HEK293 (cell line): ENCODE results near the gene RGS7.
A peak's percentile ranks its signal among the peaks of the same experiment; 100 is the strongest.

Experiments used
- GLI2 ChIP-seq: fragments of 450-650 bp; formaldehyde crosslinking; IDR thresholded peaks from 2 replicates; pipeline ENCODE4; 2017; ENCODE audit warnings: missing biosample characterization, missing genetic modification characterization, low read depth, borderline replicate concordance
- RBAK ChIP-seq: fragments of 450-650 bp; formaldehyde crosslinking; IDR thresholded peaks from 2 replicates; pipeline ENCODE4 v1.5.1; 2016; ENCODE audit warnings: missing biosample characterization, missing genetic modification characterization
- REPIN1 ChIP-seq: fragments of 450-650 bp; formaldehyde crosslinking; IDR thresholded peaks from 2 replicates; pipeline ENCODE4 v1.5.1; 2017; ENCODE audit warnings: missing biosample characterization, missing genetic modification characterization, low read depth
- ZBTB1 ChIP-seq: fragments of 450-650 bp; formaldehyde crosslinking; IDR thresholded peaks from 2 replicates; pipeline ENCODE4 v1.5.1; 2016; ENCODE audit warnings: missing biosample characterization, missing genetic modification characterization
- ZEB2 ChIP-seq: fragments of 450-650 bp; formaldehyde crosslinking; IDR thresholded peaks from 2 replicates; pipeline ENCODE4 v1.5.1; 2016; ENCODE audit warnings: missing biosample characterization, missing genetic modification characterization
- ZNF184 ChIP-seq: fragments of 450-650 bp; IDR thresholded peaks from 2 replicates; pipeline ENCODE4 v1.5.1; 2018; ENCODE audit warnings: missing biosample characterization, mild to moderate bottlenecking, missing genetic modification characterization
- ZNF221 ChIP-seq: fragments of 450-650 bp; formaldehyde crosslinking; IDR thresholded peaks from 2 replicates; pipeline ENCODE4 v1.5.1; 2017; ENCODE audit warnings: missing biosample characterization, missing genetic modification characterization, borderline replicate concordance
- ZNF350 ChIP-seq: fragments of 450-650 bp; formaldehyde crosslinking; IDR thresholded peaks from 2 replicates; pipeline ENCODE4 v1.5.0; 2017; ENCODE audit warnings: missing biosample characterization, mild to moderate bottlenecking, missing genetic modification characterization
- ZNF529 ChIP-seq: fragments of 450-650 bp; formaldehyde crosslinking; IDR thresholded peaks from 2 replicates; pipeline ENCODE4 v1.5.1; 2017; ENCODE audit warnings: missing genetic modification characterization, missing biosample characterization; ENCODE audit not compliant: insufficient replicate concordance
- ZNF600 ChIP-seq: fragments of 450-650 bp; formaldehyde crosslinking; IDR thresholded peaks from 2 replicates; pipeline ENCODE4 v1.5.1; 2016; ENCODE audit warnings: missing biosample characterization, missing genetic modification characterization
- ZNF624 ChIP-seq: fragments of 450-650 bp; formaldehyde crosslinking; IDR thresholded peaks from 2 replicates; pipeline ENCODE4 v1.5.1; 2017; ENCODE audit warnings: missing biosample characterization, missing genetic modification characterization
- ZNF629 ChIP-seq: fragments of 450-650 bp; formaldehyde crosslinking; IDR thresholded peaks from 2 replicates; pipeline ENCODE4 v1.5.1; 2017; ENCODE audit warnings: missing biosample characterization, missing genetic modification characterization
- ZNF660 ChIP-seq: fragments of 450-650 bp; IDR thresholded peaks from 2 replicates; pipeline ENCODE4 v1.5.1; 2018; ENCODE audit warnings: missing biosample characterization, mild to moderate bottlenecking, missing genetic modification characterization
- ZNF707 ChIP-seq: fragments of 450-650 bp; formaldehyde crosslinking; IDR thresholded peaks from 2 replicates; pipeline ENCODE4 v1.5.1; 2016; ENCODE audit warnings: missing biosample characterization, missing genetic modification characterization
- ZNF747 ChIP-seq: fragments of 450-650 bp; formaldehyde crosslinking; IDR thresholded peaks from 2 replicates; pipeline ENCODE4 v1.5.1; 2016; ENCODE audit warnings: missing biosample characterization, missing genetic modification characterization
- ZNF768 ChIP-seq: fragments of 450-650 bp; formaldehyde crosslinking; IDR thresholded peaks from 2 replicates; pipeline ENCODE4 v1.5.1; 2018; ENCODE audit warnings: missing biosample characterization, mild to moderate bottlenecking, missing genetic modification characterization
- ZNF837 ChIP-seq: fragments of 450-650 bp; formaldehyde crosslinking; IDR thresholded peaks from 2 replicates; pipeline ENCODE4 v1.5.1; 2016; ENCODE audit warnings: missing biosample characterization, missing genetic modification characterization
- ZSCAN23 ChIP-seq: fragments of 450-650 bp; formaldehyde crosslinking; IDR thresholded peaks from 2 replicates; pipeline ENCODE4 v1.5.1; 2016; ENCODE audit warnings: missing biosample characterization, missing genetic modification characterization
- ZSCAN30 ChIP-seq: fragments of 450-650 bp; IDR thresholded peaks from 2 replicates; pipeline ENCODE4 v1.5.1; 2018; ENCODE audit warnings: missing biosample characterization, mild to moderate bottlenecking, missing genetic modification characterization, moderate library complexity
- TF ChIP-seq, protein P1 (sequence below): fragments of 450-650 bp; formaldehyde crosslinking; IDR thresholded peaks from 2 replicates; pipeline ENCODE4 v1.5.1; 2016; ENCODE audit warnings: missing biosample characterization, missing genetic modification characterization
- TF ChIP-seq, protein P2 (sequence below): fragments of 450-650 bp; formaldehyde crosslinking; IDR thresholded peaks from 2 replicates; pipeline ENCODE4 v1.5.1; 2016; ENCODE audit warnings: missing biosample characterization, missing genetic modification characterization, borderline replicate concordance
- TF ChIP-seq, protein P3 (sequence below): fragments of 450-650 bp; IDR thresholded peaks from 2 replicates; pipeline ENCODE4 v1.5.1; 2018; ENCODE audit warnings: missing biosample characterization, missing genetic modification characterization
- TF ChIP-seq, protein P4 (sequence below): fragments of 450-650 bp; formaldehyde crosslinking; IDR thresholded peaks from 2 replicates; pipeline ENCODE4 v1.5.1; 2016; ENCODE audit warnings: missing biosample characterization, missing genetic modification characterization
- TF ChIP-seq, protein P5 (sequence below): fragments of 450-650 bp; formaldehyde crosslinking; IDR thresholded peaks from 2 replicates; pipeline ENCODE4 v1.5.1; 2016; ENCODE audit warnings: missing biosample characterization, missing genetic modification characterization, low read depth

The RGS7 gene

DNA sequence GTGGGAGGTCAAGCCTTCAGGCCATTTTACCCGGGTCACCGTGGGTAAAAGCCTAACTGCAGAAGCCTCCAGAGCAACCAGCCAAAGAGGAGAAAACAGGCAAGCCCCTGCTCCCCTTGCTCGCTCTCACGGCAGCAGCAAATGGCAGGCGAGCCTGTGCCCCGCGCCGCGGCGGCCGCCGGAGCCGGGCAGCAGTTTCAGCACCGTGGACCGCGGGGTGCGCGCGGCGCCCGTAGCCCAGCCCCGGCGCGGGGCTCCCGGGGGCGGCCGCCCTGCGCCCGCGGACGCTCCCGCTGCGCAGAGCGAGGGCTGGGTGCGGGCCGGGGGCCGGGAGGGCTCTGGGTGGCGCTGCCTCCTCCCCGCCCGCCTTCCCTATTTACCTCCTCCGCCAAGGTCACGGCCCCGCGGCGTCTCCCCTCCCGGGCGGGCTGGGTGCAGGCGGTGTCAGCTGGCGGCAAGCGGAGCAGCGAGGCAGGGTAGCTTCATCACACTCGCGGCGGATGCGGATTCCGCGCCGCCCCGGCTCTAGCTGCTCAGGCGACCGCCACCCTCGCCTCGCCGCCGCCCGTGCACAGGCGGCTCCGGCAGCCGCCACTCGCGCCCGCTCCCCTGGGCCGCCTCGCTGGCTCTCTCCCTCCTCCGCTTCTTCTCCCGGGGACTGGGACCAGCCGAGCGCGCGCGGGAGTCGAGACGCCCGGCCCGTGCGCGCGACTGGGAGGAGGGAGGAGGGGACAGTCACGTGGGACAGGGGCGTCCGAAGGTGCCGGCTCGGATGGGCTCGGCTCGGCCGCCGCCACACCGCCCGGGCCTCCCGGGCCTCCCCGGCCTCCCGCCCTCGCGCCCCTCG lies at the start of gene RGS7 (continued):
- TF ChIP-seq, protein P1, sequence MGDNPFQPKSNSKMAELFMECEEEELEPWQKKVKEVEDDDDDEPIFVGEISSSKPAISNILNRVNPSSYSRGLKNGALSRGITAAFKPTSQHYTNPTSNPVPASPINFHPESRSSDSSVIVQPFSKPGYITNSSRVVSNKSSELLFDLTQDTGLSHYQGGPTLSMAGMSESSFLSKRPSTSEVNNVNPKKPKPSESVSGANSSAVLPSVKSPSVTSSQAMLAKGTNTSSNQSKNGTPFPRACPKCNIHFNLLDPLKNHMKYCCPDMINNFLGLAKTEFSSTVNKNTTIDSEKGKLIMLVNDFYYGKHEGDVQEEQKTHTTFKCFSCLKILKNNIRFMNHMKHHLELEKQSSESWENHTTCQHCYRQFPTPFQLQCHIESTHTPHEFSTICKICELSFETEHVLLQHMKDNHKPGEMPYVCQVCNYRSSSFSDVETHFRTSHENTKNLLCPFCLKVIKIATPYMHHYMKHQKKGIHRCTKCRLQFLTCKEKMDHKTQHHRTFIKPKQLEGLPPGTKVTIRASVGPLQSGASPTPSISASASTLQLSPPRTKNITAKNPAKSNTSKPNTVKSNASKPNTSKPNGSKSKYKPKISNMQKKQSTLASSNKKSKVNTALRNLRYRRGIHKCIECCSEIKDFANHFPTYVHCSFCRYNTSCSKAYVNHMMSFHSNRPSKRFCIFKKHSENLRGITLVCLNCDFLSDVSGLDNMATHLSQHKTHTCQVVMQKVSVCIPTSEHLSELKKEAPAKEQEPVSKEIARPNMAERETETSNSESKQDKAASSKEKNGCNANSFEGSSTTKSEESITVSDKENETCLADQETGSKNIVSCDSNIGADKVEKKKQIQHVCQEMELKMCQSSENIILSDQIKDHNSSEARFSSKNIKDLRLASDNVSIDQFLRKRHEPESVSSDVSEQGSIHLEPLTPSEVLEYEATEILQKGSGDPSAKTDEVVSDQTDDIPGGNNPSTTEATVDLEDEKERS (tag by site-specific recombination) = no peak
- no peak for TF ChIP-seq ZNF529
- TF ChIP-seq ZNF629 (tag by site-specific recombination) = no peak
- TF ChIP-seq ZNF624 = no peak
- peak; percentile 89 for TF ChIP-seq ZSCAN30 (tag by site-specific recombination)
- TF ChIP-seq RBAK (tag by site-specific recombination) = no peak
- no peak for TF ChIP-seq ZNF350 (tag by site-specific recombination)
- no peak for TF ChIP-seq ZNF837 (tag by site-specific recombination)
- TF ChIP-seq GLI2 = 0 out of 2 replicates have a peak, but pooled peaks have one; percentile 5
- no peak for TF ChIP-seq REPIN1
- TF ChIP-seq ZNF184 (tag by site-specific recombination) = no peak
- TF ChIP-seq, protein P2, sequence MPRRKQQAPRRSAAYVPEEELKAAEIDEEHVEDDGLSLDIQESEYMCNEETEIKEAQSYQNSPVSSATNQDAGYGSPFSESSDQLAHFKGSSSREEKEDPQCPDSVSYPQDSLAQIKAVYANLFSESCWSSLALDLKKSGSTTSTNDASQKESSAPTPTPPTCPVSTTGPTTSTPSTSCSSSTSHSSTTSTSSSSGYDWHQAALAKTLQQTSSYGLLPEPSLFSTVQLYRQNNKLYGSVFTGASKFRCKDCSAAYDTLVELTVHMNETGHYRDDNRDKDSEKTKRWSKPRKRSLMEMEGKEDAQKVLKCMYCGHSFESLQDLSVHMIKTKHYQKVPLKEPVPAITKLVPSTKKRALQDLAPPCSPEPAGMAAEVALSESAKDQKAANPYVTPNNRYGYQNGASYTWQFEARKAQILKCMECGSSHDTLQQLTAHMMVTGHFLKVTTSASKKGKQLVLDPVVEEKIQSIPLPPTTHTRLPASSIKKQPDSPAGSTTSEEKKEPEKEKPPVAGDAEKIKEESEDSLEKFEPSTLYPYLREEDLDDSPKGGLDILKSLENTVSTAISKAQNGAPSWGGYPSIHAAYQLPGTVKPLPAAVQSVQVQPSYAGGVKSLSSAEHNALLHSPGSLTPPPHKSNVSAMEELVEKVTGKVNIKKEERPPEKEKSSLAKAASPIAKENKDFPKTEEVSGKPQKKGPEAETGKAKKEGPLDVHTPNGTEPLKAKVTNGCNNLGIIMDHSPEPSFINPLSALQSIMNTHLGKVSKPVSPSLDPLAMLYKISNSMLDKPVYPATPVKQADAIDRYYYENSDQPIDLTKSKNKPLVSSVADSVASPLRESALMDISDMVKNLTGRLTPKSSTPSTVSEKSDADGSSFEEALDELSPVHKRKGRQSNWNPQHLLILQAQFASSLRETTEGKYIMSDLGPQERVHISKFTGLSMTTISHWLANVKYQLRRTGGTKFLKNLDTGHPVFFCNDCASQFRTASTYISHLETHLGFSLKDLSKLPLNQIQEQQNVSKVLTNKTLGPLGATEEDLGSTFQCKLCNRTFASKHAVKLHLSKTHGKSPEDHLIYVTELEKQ (tag by site-specific recombination) = no peak
- no peak for TF ChIP-seq ZNF707
- TF ChIP-seq ZNF660 (tag by site-specific recombination) = peak; percentile 96
- no peak for TF ChIP-seq ZBTB1 (tag by site-specific recombination)
- TF ChIP-seq ZNF747 = no peak
- no peak for TF ChIP-seq ZEB2
- no peak for TF ChIP-seq ZNF221
- TF ChIP-seq, protein P3, sequence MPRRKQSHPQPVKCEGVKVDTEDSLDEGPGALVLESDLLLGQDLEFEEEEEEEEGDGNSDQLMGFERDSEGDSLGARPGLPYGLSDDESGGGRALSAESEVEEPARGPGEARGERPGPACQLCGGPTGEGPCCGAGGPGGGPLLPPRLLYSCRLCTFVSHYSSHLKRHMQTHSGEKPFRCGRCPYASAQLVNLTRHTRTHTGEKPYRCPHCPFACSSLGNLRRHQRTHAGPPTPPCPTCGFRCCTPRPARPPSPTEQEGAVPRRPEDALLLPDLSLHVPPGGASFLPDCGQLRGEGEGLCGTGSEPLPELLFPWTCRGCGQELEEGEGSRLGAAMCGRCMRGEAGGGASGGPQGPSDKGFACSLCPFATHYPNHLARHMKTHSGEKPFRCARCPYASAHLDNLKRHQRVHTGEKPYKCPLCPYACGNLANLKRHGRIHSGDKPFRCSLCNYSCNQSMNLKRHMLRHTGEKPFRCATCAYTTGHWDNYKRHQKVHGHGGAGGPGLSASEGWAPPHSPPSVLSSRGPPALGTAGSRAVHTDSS = peak; percentile 25; the same call in 1 of the 2 replicates
- no peak for TF ChIP-seq ZSCAN23 (tag by site-specific recombination)
- 0 out of 2 replicates have a peak, but pooled peaks have one; percentile 37 for TF ChIP-seq ZNF768 (tag by site-specific recombination)
- TF ChIP-seq, protein P4, sequence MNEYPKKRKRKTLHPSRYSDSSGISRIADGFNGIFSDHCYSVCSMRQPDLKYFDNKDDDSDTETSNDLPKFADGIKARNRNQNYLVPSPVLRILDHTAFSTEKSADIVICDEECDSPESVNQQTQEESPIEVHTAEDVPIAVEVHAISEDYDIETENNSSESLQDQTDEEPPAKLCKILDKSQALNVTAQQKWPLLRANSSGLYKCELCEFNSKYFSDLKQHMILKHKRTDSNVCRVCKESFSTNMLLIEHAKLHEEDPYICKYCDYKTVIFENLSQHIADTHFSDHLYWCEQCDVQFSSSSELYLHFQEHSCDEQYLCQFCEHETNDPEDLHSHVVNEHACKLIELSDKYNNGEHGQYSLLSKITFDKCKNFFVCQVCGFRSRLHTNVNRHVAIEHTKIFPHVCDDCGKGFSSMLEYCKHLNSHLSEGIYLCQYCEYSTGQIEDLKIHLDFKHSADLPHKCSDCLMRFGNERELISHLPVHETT (tag by site-specific recombination) = no peak
- TF ChIP-seq, protein P5, sequence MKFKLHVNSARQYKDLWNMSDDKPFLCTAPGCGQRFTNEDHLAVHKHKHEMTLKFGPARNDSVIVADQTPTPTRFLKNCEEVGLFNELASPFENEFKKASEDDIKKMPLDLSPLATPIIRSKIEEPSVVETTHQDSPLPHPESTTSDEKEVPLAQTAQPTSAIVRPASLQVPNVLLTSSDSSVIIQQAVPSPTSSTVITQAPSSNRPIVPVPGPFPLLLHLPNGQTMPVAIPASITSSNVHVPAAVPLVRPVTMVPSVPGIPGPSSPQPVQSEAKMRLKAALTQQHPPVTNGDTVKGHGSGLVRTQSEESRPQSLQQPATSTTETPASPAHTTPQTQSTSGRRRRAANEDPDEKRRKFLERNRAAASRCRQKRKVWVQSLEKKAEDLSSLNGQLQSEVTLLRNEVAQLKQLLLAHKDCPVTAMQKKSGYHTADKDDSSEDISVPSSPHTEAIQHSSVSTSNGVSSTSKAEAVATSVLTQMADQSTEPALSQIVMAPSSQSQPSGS (tag by site-specific recombination) = no peak
- 0 out of 2 replicates have a peak, but pooled peaks have one; percentile 36 for TF ChIP-seq ZNF600 (tag by site-specific recombination)
